ENCODE results near the gene PIGU. TPM values are rescaled to one million over a fixed set of nuclear protein-coding genes. Genes with fewer than 3 reads are reported as not detected.
"Not testable (repeated sequence)": the region's sequence is repeated elsewhere in the genome, so short reads cannot be mapped to it uniquely, and the experiment has no call there.

Gene PIGU
- total and polyA plus RNA-seq, 2 donors (not counting 1 experiment from before 2014, with no cell fraction given): 12.0 to 19.3 TPM

GRCh38 chr20:34715384-34715783 is 38.5 kb upstream of the PIGU start:
- ATAC-seq (ENCODE audit: low read depth): no peak
- H3K9me3 ChIP-seq (ENCODE audit: control extremely low read depth in 1 of 3, control insufficient read depth in 2 of 3, insufficient read depth in 1 of 3, low read length in 2 of 3): no peaks in the 10 kb centered on the region
- peaks cover 20% of the 10 kb centered on the region for H3K4me1 Mint-ChIP-seq
- no peak overlapping the region for H3K27ac Mint-ChIP-seq
- no peak overlapping the region for H3K27ac ChIP-seq (ENCODE audit: low read length in 2 of 2)
- H3K27me3 Mint-ChIP-seq: no peaks in the 10 kb centered on the region
- H4K20me1 ChIP-seq (ENCODE audit: control insufficient read depth, insufficient read depth, low read length, poor library complexity, severe bottlenecking): peaks cover 4% of the 10 kb centered on the region
- H3K27me3 ChIP-seq (replicated peaks in 1 of 4; ENCODE audit: control extremely low read depth in 1 of 4, control insufficient read depth in 3 of 4, insufficient read depth in 4 of 4, low read length in 3 of 4): no peaks in the 10 kb centered on the region
- no peak overlapping the region for H3K4me2 ChIP-seq (replicated peaks; ENCODE audit: low read depth, low read length, poor library complexity, severe bottlenecking)
- no peaks in the 10 kb centered on the region for H3K9me3 Mint-ChIP-seq (ENCODE audit: insufficient read depth)
- no peak for DNase-seq
- H2AFZ ChIP-seq (ENCODE audit: insufficient read depth, low read depth, low read length, poor library complexity, severe bottlenecking): no peak overlapping the region
- CTCF ChIA-PET: interaction anchor here (0.5 to 1.6 kb wide), 2 partner anchors 52 to 679 kb away, joined by 3 read pairs; no protein-coding TSS in a partner anchor
- no peak overlapping the region for H3K4me3 ChIP-seq (ENCODE audit: control extremely low read depth in 1 of 5, extremely low read depth in 1 of 5, insufficient read depth in 1 of 5, low read depth in 2 of 5, low read length in 4 of 5)
- H3K4me1 ChIP-seq (ENCODE audit: control insufficient read depth in 2 of 2, insufficient read depth in 2 of 2, low read length in 2 of 2): peaks cover 2 to 9% of the 10 kb centered on the region in 2 donors
- peaks cover 0 to 9% of the 10 kb centered on the region in 2 experiments for H3K36me3 ChIP-seq (replicated peaks in 1 of 2; ENCODE audit: control extremely low read depth in 1 of 2, control insufficient read depth in 1 of 2, extremely low read depth in 1 of 2, insufficient read depth in 2 of 2, low read length in 1 of 2)
- no peak for TF ChIP-seq EZH2 (IDR thresholded peaks at IDR 0.05; ENCODE audit: borderline replicate concordance, insufficient read depth, low read depth, low read length, poor library complexity, severe bottlenecking)
- no peak for TF ChIP-seq CTCF (IDR thresholded peaks at IDR 0.05)
- POLR2A ChIA-PET: interaction anchor here (0.7 kb wide), 1 partner anchor 57 kb away, joined by 6 read pairs; no protein-coding TSS in a partner anchor
- no peak overlapping the region for H3K9ac ChIP-seq (ENCODE audit: low read length)
- no peaks in the 10 kb centered on the region for H3K79me2 ChIP-seq (ENCODE audit: control insufficient read depth, insufficient read depth, low read length)
- H3K4me3 Mint-ChIP-seq: no peak overlapping the region
- intact Hi-C loops (cut with micrococcal nuclease): no loop called here
- 100% methylated on average over 2 of the region's 4 CpGs for WGBS (ENCODE audit: insufficient coverage)

GRCh38 chr20:34713944-34714515 is 37.1 kb upstream of the PIGU start:
- H3K27ac Mint-ChIP-seq; ATAC-seq (ENCODE audit: low read depth): not testable (repeated sequence)

More at GRCh38 chr20:34713944-34714515, 37.1 kb upstream of the PIGU start:
- intact Hi-C loops (cut with micrococcal nuclease); H3K4me3 Mint-ChIP-seq; H3K27ac ChIP-seq (ENCODE audit: low read length in 2 of 2); H3K4me1 ChIP-seq (ENCODE audit: control insufficient read depth in 2 of 2, insufficient read depth in 2 of 2, low read length in 2 of 2); H3K9ac ChIP-seq (ENCODE audit: low read length); H3K36me3 ChIP-seq (replicated peaks in 1 of 2; ENCODE audit: control extremely low read depth in 1 of 2, control insufficient read depth in 1 of 2, extremely low read depth in 1 of 2, insufficient read depth in 2 of 2, low read length in 1 of 2); H2AFZ ChIP-seq (ENCODE audit: insufficient read depth, low read depth, low read length, poor library complexity, severe bottlenecking); H4K20me1 ChIP-seq (ENCODE audit: control insufficient read depth, insufficient read depth, low read length, poor library complexity, severe bottlenecking); H3K79me2 ChIP-seq (ENCODE audit: control insufficient read depth, insufficient read depth, low read length); H3K9me3 Mint-ChIP-seq (ENCODE audit: insufficient read depth); DNase-seq; H3K27me3 Mint-ChIP-seq; H3K27me3 ChIP-seq (replicated peaks in 1 of 4; ENCODE audit: control extremely low read depth in 1 of 4, control insufficient read depth in 3 of 4, insufficient read depth in 4 of 4, low read length in 3 of 4); H3K4me2 ChIP-seq (replicated peaks; ENCODE audit: low read depth, low read length, poor library complexity, severe bottlenecking); H3K9me3 ChIP-seq (ENCODE audit: control extremely low read depth in 1 of 3, control insufficient read depth in 2 of 3, insufficient read depth in 1 of 3, low read length in 2 of 3); H3K4me3 ChIP-seq (ENCODE audit: control extremely low read depth in 1 of 5, extremely low read depth in 1 of 5, insufficient read depth in 1 of 5, low read depth in 2 of 5, low read length in 4 of 5): not testable (repeated sequence)
- 100% methylated on average over 7 of the region's 10 CpGs for WGBS (ENCODE audit: insufficient coverage)
- ChIA-PET CTCF (interaction anchor here (0.6 to 1.6 kb wide), 7 partner anchors 18 to 1172 kb away, joined by 3 to 5 read pairs (median 3); no protein-coding TSS in a partner anchor), POLR2A (interaction anchor here (0.6 kb wide), 1 partner anchor 37 kb away, joined by 3 read pairs; no protein-coding TSS in a partner anchor)
- peaks cover 14% of the 10 kb centered on the region for H3K4me1 Mint-ChIP-seq
